HG03039 (cell line): ENCODE measurements around the gene P2RX4.
"Not testable (repeated sequence)": the region's sequence is repeated elsewhere in the genome, so short reads cannot be mapped to it uniquely, and the experiment has no call there.

ENCODE experiments used
- ATAC-seq: cut with Tn5 transposase; IDR thresholded peaks from one replicate; pipeline ENCODE4 v1.9.1; 2021; ENCODE audit warnings: mild to moderate bottlenecking, moderate library complexity; ENCODE audit not compliant: unreplicated experiment

The P2RX4 gene

DNA sequence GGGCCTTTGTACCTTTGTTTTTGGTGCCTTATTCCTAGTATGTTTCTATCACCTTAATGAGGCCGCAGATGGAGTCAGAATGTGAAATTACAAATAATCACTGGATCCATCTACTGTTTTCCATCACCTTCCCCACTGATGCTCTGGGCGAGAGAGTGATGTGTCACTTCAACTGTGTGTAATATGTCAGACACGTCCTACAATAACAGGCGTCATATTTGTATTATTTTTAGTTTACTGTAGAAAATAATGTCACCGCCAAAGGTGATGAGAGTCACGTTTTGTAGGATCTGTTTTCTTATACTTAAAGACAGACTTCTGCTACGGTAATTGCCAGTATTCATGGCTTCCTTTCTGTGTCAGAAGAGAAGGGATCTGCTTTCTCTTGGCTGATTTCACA is 22.4 kb upstream of the P2RX4 start:
- no peak for ATAC-seq

DNA sequence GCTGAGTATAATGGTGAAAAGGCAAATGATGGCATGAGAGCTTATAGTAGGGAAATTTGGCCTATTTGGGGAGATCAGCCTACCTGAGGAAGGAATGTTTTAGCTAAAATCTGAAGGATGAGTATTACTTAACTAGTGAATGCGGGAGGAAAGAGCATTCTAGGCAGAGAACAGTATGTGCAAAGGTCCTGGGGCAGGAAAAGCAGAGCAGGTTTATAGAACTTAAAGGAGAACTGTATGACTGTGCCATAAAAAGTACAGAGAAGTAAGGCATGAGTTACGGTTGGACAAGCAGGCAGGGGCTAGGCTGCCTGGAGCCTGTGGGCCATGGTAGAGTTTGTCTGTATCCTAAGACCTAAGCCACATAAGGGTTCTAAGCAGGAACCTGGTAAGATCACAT is 21.7 kb upstream of the P2RX4 start:
- ATAC-seq = no peak

DNA sequence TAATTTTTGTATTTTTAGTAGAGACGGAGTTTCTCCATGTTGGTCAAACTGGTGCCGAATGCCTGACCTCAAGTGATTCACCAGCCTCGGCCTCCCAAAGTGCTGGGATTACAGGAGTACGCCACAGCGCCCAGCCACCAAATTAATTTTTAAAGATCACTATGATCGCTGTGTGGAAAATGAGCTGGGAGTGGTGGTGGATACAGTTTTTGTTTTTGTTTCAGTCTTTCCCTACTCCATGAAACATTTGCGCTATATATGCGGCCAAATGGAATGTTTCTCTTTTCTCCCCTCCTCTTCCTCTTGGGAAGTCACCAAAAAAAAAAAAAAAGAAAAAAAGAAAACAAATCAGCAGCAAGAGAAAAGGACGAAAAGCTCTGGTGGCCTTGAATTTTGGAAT is 20.8 kb upstream of the P2RX4 start:
- no peak for ATAC-seq

DNA sequence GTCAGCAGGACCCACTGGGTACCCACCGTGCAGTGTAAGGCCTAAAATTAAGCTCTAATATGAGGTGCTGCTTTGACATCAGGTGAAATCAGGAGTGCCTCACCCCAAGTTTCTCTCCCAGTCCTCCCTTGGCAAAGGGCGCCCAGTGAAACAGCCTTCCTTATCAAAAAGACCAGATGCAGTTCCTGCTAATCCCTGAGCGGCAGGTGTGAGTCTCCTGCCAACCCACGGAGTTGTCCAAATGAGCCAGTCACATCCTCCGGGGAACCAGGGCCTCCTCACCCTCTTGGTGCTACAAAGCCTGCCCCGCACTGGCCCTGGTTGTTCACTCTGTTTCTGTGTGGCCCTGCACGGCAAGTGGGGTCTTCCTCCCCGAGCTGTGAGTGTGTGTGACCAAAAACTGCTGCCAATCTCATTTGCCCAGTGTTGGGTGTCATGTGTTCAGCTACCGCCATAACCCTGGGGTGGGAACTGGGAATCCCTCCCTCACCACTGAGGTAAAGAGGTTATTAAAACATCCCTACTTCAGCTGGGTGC is 20.2 kb upstream of the P2RX4 start:
- no peak for ATAC-seq

GRCh38 chr12:121190523-121191031 is 19.4 kb upstream of the P2RX4 start:
- no peak for ATAC-seq

GRCh38 chr12:121191151-121191550 is 18.8 kb upstream of the P2RX4 start:
- no peak for ATAC-seq

GRCh38 chr12:121196902-121197301 is 13.0 kb upstream of the P2RX4 start:
- ATAC-seq = no peak

DNA sequence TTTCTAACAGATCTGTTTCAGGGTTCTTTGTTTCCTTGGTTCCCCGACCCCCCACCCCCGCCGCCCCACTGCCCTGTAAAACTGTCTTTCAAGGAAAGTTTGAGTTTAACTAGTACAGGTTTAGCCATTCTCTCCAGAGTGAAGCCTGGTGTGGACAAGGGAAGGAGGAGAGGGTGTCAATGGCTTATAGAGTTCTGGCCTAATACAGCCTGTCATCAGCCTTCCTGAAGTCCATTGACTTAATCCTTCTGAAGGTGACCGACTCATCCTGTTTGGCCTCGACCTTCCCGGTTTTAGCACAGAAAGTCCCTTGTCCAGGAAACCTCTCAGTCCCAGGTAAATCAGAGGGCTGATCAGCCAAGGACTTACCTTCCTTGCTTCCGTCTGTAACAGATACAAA is 11.0 kb upstream of the P2RX4 start:
- no peak for ATAC-seq

GRCh38 chr12:121201140-121201539 is 8.8 kb upstream of the P2RX4 start:
- not testable (repeated sequence) for ATAC-seq

DNA sequence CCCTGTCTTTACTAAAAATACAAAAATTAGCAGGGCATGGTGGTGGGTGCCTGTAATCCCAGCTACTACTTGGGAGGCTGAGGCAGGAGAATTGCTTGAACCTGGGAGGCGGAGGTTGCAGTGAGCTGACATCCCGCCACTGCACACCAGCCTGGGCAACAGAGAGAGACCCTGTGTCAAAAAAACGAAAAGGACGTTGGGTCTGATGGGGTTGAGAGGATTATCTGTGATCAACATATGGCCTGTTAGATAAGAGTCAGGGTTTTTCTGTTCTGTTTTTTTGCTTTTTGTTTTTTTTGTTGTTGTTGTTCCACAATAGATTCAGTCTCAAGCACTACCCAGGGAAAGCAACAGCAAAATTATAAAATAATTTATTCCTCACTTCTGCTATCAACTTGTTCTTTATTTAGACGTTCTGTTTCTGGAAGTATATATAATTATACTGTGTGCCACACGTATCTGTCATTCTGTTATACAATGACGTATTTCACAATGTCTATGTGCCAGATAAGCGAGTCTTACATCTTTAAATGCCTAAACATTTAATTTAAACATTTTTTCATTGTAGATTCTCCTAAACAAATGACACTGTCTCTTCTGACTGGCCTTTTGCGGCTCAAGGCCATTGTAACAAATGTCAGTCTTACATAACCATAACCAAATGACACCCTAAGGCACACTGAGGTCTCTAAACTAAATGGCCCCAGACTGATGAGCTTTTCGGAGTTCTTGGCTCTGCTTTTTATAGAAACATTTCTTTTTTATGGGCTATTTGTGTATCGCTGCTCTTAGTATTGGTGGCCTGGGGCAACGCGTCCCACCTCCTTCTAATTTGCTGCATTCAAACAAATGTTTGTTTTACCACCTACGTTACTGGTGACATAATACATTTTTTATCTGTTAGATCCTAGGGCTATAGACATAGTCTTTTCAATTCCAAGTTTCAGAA is 7.2 kb upstream of the P2RX4 start:
- ATAC-seq = no peak

GRCh38 chr12:121203482-121203881 is 6.4 kb upstream of the P2RX4 start:
- ATAC-seq = no peak

GRCh38 chr12:121205491-121205890 is 4.4 kb upstream of the P2RX4 start:
- ATAC-seq = no peak

DNA sequence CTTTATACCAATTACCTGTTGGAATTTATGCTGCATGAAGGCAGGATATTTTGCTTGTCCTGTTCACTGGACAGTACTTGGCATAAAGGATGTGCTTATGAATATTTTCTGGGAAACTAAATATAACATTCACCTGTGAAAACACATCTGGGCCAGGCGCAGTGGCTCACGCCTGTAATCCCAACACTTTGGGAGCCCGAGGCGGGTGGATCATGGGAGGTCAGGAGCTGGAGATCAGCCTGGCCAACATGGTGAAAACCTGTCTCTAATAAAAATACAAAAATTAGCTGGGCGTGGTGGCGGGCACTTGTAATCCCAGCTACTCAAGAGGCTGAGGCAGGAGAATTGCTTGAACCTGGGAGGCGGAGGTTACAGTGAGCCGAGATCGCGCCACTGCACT is 1.4 kb upstream of the P2RX4 start:
- ATAC-seq = not testable (repeated sequence)

DNA sequence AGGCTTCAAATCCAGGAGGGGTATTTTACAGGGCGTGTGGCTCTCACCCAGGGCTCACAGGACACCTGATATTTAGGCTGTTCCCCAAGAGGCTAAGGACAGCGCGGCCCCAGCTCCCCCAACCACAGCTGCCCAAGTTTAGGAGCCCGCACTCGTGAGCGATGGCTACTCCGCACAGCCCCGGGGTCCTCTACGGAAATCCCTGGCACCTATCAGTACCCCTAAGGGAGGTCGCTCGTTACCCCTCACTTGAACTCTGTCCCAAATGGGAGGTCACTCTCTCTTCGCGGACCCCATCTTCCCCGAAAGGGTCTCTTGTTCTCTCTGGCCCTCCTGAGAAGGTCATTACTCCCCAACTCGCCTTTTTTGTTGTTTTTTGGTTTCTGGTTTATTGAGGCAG is 708 bp upstream of the P2RX4 start:
- no peak for ATAC-seq

GRCh38 chr12:121212875-121213274 is 2.9 kb downstream of the P2RX4 start:
- no peak for ATAC-seq

DNA sequence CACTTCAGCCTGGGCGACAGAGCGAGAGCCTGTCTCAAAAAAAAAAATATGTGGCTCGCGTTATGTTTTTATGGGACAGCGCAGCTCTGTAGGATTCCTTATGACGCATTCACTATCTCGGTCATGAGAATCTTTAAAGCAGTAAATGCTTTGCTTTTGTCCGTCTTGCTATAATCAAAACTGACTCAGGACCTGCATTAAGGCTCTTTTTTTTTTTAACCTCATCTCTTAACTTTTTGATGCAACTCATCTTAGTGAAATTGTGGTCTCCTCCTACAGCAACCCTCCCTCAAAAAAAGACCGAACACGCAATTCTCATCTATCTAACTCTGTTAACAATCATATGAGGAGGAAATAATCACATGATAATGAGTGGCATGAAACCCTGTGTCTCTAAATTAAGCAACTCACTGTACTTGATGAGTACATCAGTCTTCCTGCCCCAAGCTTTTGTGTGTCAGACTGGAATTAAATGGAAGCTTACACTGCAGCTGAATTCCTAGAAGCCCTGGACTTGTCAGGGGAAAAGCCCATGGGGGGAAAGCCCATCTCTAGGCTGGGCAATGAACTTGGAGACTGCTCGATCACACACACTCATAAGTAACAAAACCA is 4.3 kb downstream of the P2RX4 start:
- no peak for ATAC-seq

GRCh38 chr12:121214855-121215745 is 5.2 kb downstream of the P2RX4 start:
- no peak for ATAC-seq

- ATAC-seq = no peak
Observed at GRCh38 chr12:121216102-121216501, 6.2 kb downstream of the P2RX4 start.

DNA sequence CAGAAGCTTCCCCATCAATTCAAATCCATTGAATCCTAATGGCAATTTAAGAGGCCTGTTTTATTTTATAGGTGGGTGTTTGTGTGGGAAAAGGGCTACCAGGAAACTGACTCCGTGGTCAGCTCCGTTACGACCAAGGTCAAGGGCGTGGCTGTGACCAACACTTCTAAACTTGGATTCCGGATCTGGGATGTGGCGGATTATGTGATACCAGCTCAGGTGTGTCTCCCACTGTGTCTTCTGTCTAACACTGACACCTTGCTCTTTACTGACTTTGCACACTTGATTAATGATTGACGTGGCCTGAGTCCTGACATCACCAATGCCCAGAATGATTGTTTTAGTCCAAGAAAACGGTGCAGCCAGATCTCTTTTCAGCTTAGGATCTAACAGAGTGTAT is 7.1 kb downstream of the P2RX4 start:
- ATAC-seq = no peak

DNA sequence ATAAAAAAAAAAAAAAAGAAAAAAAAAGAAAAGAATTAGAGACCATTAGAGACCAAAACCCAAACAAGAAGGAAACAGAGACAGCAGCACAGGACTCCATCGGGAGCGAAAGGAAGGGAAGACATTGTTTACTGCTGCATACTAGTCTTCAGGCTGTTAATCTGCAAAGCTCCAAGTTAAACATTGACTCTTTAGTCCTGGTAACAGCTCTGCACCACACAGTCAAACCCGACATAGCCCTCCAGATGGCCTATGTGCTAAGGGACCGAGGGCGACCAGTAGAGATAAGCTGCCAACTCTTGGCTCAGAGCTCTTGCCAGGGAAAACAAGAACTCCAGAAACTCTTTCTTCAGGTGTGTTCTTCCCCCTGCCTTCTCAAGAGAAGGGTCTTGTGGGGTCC is 7.8 kb downstream of the P2RX4 start:
- no peak for ATAC-seq
